HUES48 (cell line): ENCODE measurements around the gene FAM219B.

Experiments used
- H3K27ac ChIP-seq: one replicate; pipeline ENCODE4 v1.7.0; 2013; ENCODE audit warnings: low read depth, low read length, inconsistent platforms
- H3K27me3 ChIP-seq: 2 replicates; pipeline ENCODE4 v1.6.1; 2013; ENCODE audit warnings: mild to moderate bottlenecking, low read length; ENCODE audit not compliant: control insufficient read depth, insufficient read depth
- H3K36me3 ChIP-seq: 2 replicates; pipeline ENCODE4 v1.6.1; 2013; ENCODE audit warnings: low read length; ENCODE audit not compliant: control insufficient read depth, insufficient read depth
- H3K4me1 ChIP-seq: 2 replicates; pipeline ENCODE4 v1.6.1; 2013; ENCODE audit warnings: mild to moderate bottlenecking, low read length; ENCODE audit not compliant: control insufficient read depth, insufficient read depth
- H3K4me3 ChIP-seq: 2 replicates; pipeline ENCODE4 v1.5.1; 2013; ENCODE audit warnings: mild to moderate bottlenecking, low read depth, low read length
- H3K9ac ChIP-seq: 2 replicates; pipeline ENCODE4 v1.6.1; 2013; ENCODE audit warnings: mild to moderate bottlenecking, low read depth, low read length, moderate library complexity
- H3K9me3 ChIP-seq: 2 replicates; pipeline ENCODE4 v1.6.1; 2013; ENCODE audit warnings: low read length; ENCODE audit not compliant: control insufficient read depth, insufficient read depth

Gene FAM219B

DNA sequence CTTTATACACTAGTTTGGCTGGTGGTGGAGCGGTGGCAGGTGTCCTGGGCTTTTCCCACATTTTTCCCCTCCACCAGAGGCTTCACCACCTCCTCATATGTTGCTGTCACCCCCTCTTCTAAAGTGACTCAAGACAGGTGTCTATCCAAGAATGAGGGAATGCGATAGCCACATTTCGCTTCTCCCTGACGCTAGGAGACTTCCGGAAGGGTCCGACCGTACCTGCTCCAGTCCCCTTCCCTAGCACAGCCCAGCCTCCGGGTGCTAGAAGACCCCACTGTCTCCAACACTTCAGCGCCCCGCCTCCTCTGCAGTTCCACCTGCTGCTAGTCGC, 34.0 kb downstream of the FAM219B start:
- Histone ChIP-seq H3K27me3 (no peaks in the 10 kb centered on the region), H3K36me3 (peaks cover 7% of the 10 kb centered on the region; the same call in 1 of the 2 replicates), H3K9ac (peak overlapping the region; percentile 95; the same call in 1 of the 2 replicates), H3K27ac (peak overlapping the region; percentile 94), H3K4me3 (peak overlapping the region; percentile 95), H3K9me3 (no peaks in the 10 kb centered on the region), H3K4me1 (no peaks in the 10 kb centered on the region)

GRCh38 chr15:74870436-74871215, 36.0 kb downstream of the FAM219B start:
- no peaks in the 10 kb centered on the region for H3K9me3 ChIP-seq
- H3K36me3 ChIP-seq, result peaks cover 15% of the 10 kb centered on the region
- no peak overlapping the region for H3K4me3 ChIP-seq
- no peak overlapping the region for H3K9ac ChIP-seq
- no peaks in the 10 kb centered on the region for H3K27me3 ChIP-seq
- H3K4me1 ChIP-seq, result no peaks in the 10 kb centered on the region
- peak overlapping the region; percentile 23 for H3K27ac ChIP-seq

GRCh38 chr15:74869726-74870407, 36.8 kb downstream of the FAM219B start:
- Histone ChIP-seq H3K27me3 (no peaks in the 10 kb centered on the region), H3K27ac (no peak overlapping the region), H3K9ac (no peak overlapping the region), H3K36me3 (peaks cover 15% of the 10 kb centered on the region), H3K4me1 (no peaks in the 10 kb centered on the region), H3K4me3 (no peak overlapping the region), H3K9me3 (no peaks in the 10 kb centered on the region)

GRCh38 chr15:74869372-74869725, 37.3 kb downstream of the FAM219B start:
- no peaks in the 10 kb centered on the region for H3K9me3 ChIP-seq
- H3K4me3 ChIP-seq, result no peak overlapping the region
- H3K27me3 ChIP-seq, result no peaks in the 10 kb centered on the region
- H3K4me1 ChIP-seq, result no peaks in the 10 kb centered on the region
- no peak overlapping the region for H3K9ac ChIP-seq
- no peak overlapping the region for H3K27ac ChIP-seq
- peaks cover 15% of the 10 kb centered on the region for H3K36me3 ChIP-seq

- Histone ChIP-seq H3K9ac (no peak overlapping the region), H3K9me3 (no peaks in the 10 kb centered on the region), H3K27me3 (no peaks in the 10 kb centered on the region), H3K4me3 (no peak overlapping the region), H3K36me3 (peaks cover 15% of the 10 kb centered on the region), H3K4me1 (no peaks in the 10 kb centered on the region), H3K27ac (no peak overlapping the region)
These were observed 38.6 kb downstream of the FAM219B start for GRCh38 chr15:74868059-74868458.

DNA sequence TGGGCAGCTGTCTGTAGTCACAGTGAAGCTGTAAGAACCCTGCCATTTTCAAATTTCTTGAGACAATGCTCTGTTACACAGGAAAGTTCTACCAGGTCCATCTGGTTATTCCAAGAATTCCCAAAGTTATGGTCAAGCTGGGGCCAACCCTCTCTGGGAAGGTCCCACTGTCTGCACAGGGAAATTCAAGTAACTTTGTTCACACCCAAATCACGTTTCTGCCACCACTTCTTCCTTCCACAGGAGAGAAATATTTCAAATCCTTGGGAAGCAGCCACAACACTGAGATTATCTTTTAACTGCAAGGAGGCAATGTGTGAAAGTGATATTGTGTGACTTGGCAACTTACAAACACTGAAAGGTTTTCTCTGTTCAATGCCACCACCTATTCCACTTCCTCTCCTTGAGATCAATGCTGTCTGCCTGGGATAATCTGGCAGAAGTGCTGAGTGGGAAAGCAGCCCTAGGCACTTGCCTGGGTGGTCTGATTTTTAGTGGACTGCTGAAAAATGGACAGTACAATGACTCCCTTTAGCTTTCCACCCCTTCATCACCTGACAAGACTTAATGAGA, 39.1 kb downstream of the FAM219B start:
- peaks cover 15% of the 10 kb centered on the region for H3K36me3 ChIP-seq
- H3K4me3 ChIP-seq, result no peak overlapping the region
- H3K9me3 ChIP-seq, result no peaks in the 10 kb centered on the region
- H3K27me3 ChIP-seq, result no peaks in the 10 kb centered on the region
- no peak overlapping the region for H3K27ac ChIP-seq
- no peaks in the 10 kb centered on the region for H3K4me1 ChIP-seq
- no peak overlapping the region for H3K9ac ChIP-seq

DNA sequence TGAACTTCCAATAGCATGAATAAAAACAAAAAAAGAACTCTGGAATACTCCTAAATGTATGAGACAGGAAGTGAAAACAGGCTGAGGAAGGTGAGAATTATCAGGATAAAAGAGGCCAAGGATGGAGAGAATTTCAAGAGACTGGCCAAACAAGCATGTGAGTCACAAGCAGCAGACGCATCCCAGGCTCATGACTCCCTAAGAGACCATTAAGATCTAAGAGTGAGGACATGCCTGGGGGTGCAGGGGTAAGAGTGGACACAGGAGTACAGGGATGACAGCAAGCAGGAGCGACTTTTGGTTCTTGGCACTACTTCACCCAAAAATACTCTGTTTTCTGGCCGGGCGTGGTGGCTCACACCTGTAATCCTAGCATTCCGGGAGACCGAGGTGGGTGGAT, 40.6 kb downstream of the FAM219B start:
- Histone ChIP-seq H3K27ac (no peak overlapping the region), H3K9me3 (no peaks in the 10 kb centered on the region), H3K9ac (no peak overlapping the region), H3K4me3 (no peak overlapping the region), H3K36me3 (peaks cover 15% of the 10 kb centered on the region), H3K27me3 (no peaks in the 10 kb centered on the region), H3K4me1 (no peaks in the 10 kb centered on the region)

DNA sequence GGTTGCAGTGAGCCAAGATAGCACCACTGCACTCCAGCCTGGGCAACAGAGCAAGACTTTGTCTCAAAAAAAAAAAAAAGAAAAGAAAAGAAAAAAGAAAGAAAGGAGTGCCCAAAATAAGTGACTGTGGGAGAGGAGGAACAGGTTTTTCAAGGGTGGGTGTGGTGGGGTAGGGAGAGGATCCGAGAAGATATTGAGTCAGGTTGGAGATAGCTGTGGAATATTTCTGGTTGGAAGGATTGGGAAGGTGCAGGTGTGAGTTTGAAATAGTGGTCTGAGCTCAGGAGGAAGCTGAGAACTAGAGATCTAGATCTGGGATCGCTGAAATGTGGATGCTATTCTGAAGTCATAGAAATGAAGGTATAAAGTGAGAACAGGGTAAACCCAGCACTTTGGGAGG, 41.3 kb downstream of the FAM219B start:
- H3K4me1 ChIP-seq, result no peaks in the 10 kb centered on the region

GRCh38 chr15:74864296-74864695, 42.4 kb downstream of the FAM219B start:
- no peak overlapping the region for H3K9ac ChIP-seq
- no peaks in the 10 kb centered on the region for H3K27me3 ChIP-seq
- H3K27ac ChIP-seq, result no peak overlapping the region
- no peak overlapping the region for H3K4me3 ChIP-seq
- H3K4me1 ChIP-seq, result no peaks in the 10 kb centered on the region
- peaks cover 15% of the 10 kb centered on the region for H3K36me3 ChIP-seq
- H3K9me3 ChIP-seq, result no peaks in the 10 kb centered on the region

More for the DNA sequence above, 41.3 kb downstream of the FAM219B start:
- H3K9me3 ChIP-seq, result no peaks in the 10 kb centered on the region
- H3K27me3 ChIP-seq, result no peaks in the 10 kb centered on the region
- H3K36me3 ChIP-seq, result peaks cover 15% of the 10 kb centered on the region
- no peak overlapping the region for H3K27ac ChIP-seq
- H3K9ac ChIP-seq, result no peak overlapping the region
- H3K4me3 ChIP-seq, result no peak overlapping the region

DNA sequence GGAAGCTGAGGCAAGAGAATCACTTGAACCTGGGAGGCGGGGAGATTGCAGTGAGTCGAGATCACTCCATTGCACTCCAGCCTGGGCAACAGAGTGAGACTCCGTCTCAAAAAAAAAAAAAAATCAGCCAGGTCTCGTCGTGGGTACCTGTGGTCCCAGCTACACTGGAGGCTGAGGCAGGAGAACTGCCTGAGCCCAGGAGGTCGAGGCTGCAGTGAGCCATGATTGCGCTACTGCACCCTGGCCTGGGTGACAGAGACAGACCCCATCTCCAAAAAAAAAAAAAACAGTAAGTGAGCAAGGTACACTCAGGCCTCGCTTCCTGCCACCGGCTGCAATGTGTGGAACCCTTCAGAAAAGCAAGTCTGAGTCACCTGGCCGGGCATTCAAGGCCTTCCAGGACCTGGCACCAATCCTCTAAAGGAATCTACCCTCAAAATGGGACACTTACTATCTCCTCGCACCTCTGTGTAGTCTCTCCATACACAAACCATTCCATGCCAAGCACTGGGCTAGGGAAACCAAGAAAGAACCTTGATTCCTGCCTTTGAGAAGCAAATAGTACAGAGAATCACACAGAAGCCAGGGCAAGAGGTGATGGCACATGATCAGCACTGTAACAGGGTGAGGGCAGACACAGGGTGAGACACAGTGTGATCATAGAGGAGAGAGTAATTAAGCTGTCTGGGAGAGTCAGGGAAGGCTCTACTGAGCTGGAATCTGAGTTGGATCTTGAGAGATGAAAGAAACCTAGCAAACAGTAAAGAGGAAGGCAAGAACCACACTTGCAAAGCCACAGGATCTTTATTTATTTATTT, 43.2 kb downstream of the FAM219B start:
- H3K36me3 ChIP-seq, result peaks cover 15% of the 10 kb centered on the region
- H3K27me3 ChIP-seq, result no peaks in the 10 kb centered on the region
- H3K27ac ChIP-seq, result no peak overlapping the region
- H3K4me1 ChIP-seq, result no peaks in the 10 kb centered on the region
- no peak overlapping the region for H3K4me3 ChIP-seq
- H3K9me3 ChIP-seq, result no peaks in the 10 kb centered on the region
- H3K9ac ChIP-seq, result no peak overlapping the region
